Measurements from ENCODE around the gene CLCN4.

CLCN4 gene
- total RNA-seq: 1.1 to 20.6 (median 5.3) reads per million in 18 experiments

GRCh38 chrX:10156199-10157031 lies at the start of gene CLCN4:
Gene CLCN4 (plus strand): TSS chrX:10156975. CDS start chrX:10185033, 28,058 bp downstream.
- peak in 1 of 2 donors; percentile 27 for DNase-seq

DNA sequence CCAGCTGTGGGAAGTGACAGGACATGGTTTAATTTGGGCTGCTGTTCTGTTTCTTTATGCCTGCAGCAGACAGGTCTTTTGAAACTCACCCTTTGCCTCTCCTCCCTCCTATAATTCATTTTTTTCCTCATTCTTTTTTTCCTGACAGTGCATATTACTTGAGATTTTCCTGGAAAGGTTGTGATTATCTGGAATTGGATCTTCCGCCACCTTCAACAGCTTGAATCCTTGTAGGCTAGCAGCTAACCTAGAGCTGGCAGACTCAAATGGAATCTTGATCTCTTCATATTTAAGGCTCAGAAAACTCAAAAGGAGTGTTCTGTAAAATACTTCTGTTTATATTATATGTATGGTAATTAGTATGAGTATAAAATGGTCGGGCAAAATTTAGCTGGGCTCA lies 49.3 kb upstream of the CLCN4 start:
- no peak for DNase-seq

- DNase-seq: no peak
These were observed 48.5 kb upstream of the CLCN4 start for GRCh38 chrX:10108288-10108687.

DNA sequence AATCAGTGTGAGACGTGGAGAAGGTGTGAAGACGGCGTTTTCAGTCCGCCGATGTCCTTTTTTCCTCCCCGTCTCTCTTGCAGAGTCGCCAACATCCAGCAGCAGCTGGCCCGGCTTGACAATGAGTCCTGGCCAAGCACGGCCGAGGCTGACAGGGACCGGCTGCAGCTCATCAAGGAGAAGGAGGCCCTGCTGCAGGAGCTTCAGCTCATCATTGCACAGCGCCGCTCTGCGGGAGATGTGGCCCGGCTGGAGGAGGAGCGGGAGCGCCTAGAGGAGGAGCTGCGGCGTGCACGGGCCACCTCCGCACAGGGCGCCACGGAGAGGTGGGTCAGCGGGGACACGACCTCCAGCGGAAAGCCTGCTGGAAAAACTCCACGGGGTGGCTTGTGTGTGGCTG lies 47.1 kb upstream of the CLCN4 start:
- no peak for DNase-seq

- DNase-seq: no peak
These were observed 46.3 kb upstream of the CLCN4 start for GRCh38 chrX:10110316-10110935.

DNA sequence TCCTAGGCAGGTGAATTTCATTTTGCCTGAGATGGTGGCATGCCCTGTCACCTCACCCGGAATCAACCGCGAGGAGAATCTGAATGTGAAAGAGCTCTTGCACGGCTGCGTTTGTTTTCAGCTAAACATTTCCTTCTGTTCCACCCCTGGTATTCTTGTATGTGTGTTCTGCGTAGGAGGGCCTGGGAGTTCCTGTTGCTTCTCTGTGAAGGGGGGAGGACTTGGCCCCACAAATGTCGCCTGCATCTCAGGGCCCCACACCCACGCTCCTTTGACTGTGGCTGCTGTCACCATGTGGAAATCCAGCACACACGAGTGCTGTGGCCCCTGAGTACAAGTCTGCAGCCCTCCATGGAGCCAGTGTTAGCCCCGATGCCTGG lies 45.8 kb upstream of the CLCN4 start:
- peak; percentile 66 to 87 for DNase-seq

DNA sequence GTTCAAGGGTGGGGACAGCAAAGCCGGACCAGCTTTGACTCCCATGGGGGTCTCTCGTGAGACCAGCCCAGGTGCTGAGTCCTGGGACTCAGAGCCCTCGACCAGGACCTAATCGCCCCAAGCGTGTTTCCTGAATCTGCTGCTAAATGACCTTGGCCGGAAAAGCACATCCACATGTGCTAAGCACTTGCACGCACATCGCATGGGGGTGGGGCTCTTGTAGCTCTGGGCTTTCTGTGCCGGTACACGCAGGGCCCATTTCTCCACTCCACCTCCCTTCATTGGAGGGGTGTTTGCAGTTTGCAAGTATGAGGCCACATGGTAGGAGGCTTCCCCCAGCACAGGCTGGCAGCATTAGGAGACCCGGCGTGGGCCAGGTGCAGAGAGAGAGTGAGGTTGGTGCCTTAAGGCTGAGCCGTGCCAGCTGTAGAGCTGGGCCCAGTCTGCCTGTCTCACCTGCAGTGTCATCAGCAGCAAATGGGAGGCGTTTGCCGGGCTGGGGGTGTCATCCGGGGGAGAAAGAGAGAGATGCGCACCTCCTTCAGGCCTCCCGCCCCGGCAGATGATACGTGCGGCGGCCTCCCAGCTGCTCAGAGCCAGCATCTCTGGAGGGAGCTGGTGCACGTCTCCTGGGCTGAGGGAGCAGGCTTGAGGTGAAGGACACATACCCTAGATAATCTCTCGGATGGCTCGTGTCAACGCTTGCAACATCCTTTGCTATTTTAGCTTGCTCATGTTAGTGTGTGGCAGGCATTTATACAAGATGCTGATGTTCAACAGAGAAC lies 45.2 kb upstream of the CLCN4 start:
- DNase-seq: peak in 1 of 2 donors; percentile 25

GRCh38 chrX:10112510-10112909 lies 44.3 kb upstream of the CLCN4 start:
- DNase-seq: no peak

DNA sequence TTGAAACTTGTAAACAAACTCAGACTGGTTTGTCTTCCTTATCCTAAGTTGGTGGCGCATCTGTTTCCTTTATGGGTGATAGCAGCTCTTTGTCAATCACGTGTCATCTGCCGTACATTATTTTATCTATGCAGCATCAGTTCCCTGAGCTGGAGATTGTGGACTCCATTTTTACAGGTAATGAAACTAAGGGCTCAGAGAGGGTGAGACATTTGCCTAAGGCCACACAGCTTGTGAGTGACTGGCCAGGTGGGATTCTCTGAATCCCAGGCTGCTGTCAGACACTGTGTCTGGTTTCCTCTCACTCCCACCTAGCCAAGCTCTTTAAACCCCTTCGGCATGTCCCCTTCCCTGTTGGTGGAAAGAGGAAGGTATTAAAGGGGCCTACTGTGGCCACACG lies 41.7 kb upstream of the CLCN4 start:
- no peak for DNase-seq

DNA sequence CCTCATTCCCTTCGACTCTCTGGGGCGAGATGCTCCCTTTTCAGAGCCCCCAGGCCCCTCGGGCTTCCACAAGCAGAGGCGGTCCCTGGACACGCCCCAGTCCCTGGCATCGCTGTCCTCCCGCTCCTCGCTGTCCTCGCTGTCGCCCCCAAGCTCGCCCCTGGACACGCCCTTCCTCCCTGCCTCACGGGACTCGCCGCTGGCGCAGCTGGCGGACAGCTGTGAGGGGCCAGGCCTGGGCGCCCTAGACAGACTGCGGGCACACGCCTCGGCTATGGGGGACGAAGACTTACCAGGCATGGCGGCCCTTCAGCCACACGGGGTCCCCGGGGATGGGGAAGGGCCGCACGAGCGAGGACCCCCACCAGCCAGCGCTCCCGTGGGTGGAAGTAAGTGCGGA lies 39.5 kb upstream of the CLCN4 start:
- DNase-seq: no peak

- DNase-seq: peak in 1 of 2 donors; percentile 34
These were observed 38.9 kb upstream of the CLCN4 start for GRCh38 chrX:10117864-10118377.

DNA sequence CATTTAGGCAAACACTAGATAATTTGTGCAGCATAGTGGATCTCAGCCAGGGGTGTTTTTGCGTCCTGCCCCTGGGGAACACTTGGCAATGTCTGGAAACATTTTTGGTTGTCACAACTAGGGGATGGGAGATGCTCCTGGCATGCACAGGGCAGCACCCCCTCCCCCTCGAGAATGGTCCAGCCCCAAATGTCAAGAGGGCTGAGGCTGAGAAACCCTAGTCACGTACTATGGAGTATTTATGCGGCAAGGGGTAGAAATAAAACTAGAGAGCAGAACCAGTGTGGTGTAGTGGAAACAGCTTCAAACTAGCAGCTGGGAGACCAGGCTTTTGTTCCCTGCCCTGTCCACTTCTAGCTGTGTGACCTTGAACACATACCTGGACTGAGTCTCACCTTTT lies 38.2 kb upstream of the CLCN4 start:
- no peak for DNase-seq

GRCh38 chrX:10119399-10119990 lies 37.3 kb upstream of the CLCN4 start:
- DNase-seq: peak; percentile 78 to 81

- no peak for DNase-seq
These were observed 36.4 kb upstream of the CLCN4 start for GRCh38 chrX:10120331-10120730.

DNA sequence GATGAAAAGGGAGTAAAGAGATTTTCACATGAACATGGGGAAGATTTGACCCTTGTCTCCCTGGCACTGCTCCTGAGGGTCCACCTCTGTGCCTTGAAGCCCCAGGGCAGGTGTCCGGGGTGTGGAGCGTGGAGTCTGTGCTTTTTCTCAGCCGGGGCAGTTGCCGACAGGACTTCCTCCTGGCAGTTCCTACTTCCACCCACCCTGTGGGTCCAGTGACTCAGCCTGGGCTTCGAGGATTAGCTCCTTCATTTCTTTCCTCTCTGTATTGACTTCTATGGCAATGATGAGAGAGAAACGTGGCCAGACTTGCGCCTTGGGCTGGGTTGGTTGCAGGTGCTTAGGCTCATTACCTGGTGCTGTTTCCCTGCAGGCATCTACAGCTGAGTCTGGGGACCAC lies 35.9 kb upstream of the CLCN4 start:
- peak; percentile 47 to 69 for DNase-seq

DNA sequence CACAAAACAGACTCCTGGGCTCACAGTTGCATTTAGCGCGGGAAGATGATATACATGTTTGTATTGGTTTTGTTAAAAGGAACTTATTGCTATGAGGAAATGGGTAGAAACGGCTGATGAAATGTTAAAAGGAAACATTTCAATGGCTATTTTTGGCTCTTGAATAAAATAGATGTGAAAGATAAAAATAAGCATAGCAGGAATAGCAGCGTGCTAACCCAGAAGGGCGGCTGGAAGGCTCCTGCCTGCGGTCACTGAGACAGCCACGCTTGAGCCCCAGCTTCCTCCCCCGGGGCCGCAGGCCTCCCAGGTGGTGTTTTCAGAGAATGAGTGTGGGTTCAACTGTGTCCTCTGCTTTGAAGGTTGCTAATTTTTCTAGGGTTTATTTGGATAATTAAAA lies 35.0 kb upstream of the CLCN4 start:
- DNase-seq: peak; percentile 54 to 56

GRCh38 chrX:10124506-10125247 lies 32.1 kb upstream of the CLCN4 start:
- DNase-seq: no peak

GRCh38 chrX:10125248-10125615 lies 31.5 kb upstream of the CLCN4 start:
- no peak for DNase-seq

DNA sequence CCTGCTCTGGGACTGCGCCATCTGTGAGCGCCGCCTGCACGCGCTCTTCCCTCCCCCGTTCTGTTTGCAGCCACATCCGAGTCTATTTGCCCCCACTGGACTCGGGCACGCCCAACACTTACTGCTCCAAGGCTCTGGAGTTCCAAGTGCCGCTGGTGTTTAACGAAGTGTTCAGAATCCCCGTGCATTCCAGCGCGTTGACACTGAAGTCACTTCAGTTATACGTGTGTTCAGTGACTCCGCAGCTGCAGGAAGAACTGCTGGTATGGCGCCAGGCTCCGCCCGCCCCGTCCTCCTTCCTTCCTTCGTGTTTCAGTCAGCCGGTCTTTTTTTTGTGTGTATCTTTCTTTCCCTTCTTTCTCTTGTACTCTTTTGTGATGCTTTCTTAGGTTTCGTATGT lies 30.7 kb upstream of the CLCN4 start:
- no peak for DNase-seq

DNA sequence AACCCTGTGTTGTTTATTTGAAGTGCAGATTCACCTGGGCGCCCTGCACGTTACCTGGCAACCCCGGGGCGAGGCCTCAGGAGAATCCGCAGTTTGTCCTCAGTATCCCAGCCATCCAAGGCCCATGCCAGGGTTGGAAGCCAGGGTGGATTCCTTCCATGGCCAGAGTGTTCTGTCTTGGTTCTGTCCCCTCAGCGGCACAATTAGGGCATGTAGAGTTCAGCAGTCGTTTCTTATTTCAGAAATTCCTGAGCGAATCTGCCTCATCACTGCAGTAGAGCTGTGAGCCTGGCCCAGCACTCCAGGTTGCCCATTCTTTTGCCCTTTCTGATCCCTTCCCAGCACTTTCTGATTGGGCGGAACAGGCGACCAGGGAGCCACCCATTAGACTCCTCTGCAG lies 29.9 kb upstream of the CLCN4 start:
- no peak for DNase-seq

DNA sequence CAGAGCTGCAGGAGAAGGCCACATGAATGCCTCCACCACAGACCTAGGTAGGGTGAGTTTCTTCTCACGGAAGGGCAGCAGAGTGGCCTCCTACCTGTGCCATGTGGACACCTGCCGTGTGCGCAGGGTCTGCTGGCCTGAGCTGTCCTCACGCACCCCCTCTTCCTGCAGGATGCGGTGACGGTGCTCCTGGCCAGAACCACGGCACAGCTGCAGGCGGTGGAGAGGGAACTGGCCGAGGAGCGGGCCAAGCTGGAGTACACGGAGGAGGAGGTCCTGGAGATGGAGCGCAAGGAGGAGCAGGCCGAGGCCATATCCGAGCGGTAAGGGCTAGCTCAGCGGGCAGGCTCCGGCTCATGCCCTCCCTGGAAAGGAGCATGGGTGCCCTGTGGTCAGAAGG lies 28.4 kb upstream of the CLCN4 start:
- no peak for DNase-seq

GRCh38 chrX:10129229-10129628 lies 27.5 kb upstream of the CLCN4 start:
- no peak for DNase-seq

All from inflammatory macrophage (primary cell).